ENCODE results near the gene PHACTR1. TPM values are rescaled to one million over a fixed set of nuclear protein-coding genes. Genes with fewer than 3 reads are reported as not detected.

PHACTR1 gene
- polyA plus RNA-seq, 3 donors: 6.1 to 26.9 (median 7.6) TPM

DNA sequence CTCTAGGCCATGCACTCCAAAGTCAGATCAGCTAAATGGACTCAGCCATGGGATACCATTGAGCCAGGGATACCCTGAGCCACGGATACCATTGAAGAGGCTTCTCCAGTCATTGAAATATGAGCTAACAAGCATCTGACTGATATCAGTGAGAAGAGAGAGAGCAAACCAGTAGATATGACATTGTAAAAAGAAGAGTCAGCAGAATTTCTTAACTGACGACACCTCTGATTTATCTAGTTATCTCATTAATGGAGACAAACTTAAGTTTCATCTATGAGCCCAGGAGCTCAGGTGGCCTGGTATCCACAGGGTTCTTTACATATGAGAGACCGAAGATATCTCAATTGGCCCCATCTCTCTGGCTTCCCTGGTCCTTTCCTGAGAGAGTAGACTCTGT, 471.1 kb downstream of the PHACTR1 start:
- Mint-ChIP-seq H3K27ac (peak overlapping the region in 1 of 7 donors; percentile 7), H3K9me3 (no peaks in the 10 kb centered on the region), H3K4me3 (no peak overlapping the region), H3K4me1 (peaks cover 3% of the 10 kb centered on the region), H3K36me3 (no peaks in the 10 kb centered on the region), H3K27me3 (ENCODE audit: low read depth in 3 of 3) (peaks cover 0 to 2% (median 0%) of the 10 kb centered on the region in 3 donors)
- no CpG with 5 or more reads among the region's 3 CpGs for WGBS (ENCODE audit: insufficient coverage)
- Histone ChIP-seq H3K4me1 (ENCODE audit: control insufficient read depth in 1 of 2, insufficient read depth in 2 of 2, low read length in 2 of 2) (no peaks in the 10 kb centered on the region), H2AFZ (ENCODE audit: insufficient read depth, low read depth, low read length, poor library complexity, severe bottlenecking) (no peak overlapping the region), H3K36me3 (replicated peaks in 1 of 2; ENCODE audit: control insufficient read depth in 1 of 2, insufficient read depth in 2 of 2, low read length in 2 of 2) (no peaks in the 10 kb centered on the region), H3K79me2 (ENCODE audit: insufficient read depth, low read length) (no peaks in the 10 kb centered on the region), H3K27me3 (ENCODE audit: control insufficient read depth in 2 of 2, insufficient read depth in 2 of 2, low read length in 2 of 2) (no peaks in the 10 kb centered on the region), H3K9me3 (replicated peaks in 1 of 2; ENCODE audit: control insufficient read depth in 1 of 2, insufficient read depth in 1 of 2, low read length in 2 of 2) (no peaks in the 10 kb centered on the region), H3K27ac (ENCODE audit: low read depth in 1 of 2, low read length in 2 of 2) (no peak overlapping the region), H3K4me3 (replicated peaks in 1 of 3; ENCODE audit: low read depth in 2 of 3, low read length in 3 of 3) (no peak overlapping the region), H3K4me2 (replicated peaks; ENCODE audit: extremely low read depth, low read length, poor library complexity, severe bottlenecking) (no peak overlapping the region), H4K20me1 (ENCODE audit: insufficient read depth, low read length) (no peaks in the 10 kb centered on the region), H3K9ac (ENCODE audit: insufficient read depth, low read length, poor library complexity, severe bottlenecking) (no peak overlapping the region)
- TF ChIP-seq, protein P1, sequence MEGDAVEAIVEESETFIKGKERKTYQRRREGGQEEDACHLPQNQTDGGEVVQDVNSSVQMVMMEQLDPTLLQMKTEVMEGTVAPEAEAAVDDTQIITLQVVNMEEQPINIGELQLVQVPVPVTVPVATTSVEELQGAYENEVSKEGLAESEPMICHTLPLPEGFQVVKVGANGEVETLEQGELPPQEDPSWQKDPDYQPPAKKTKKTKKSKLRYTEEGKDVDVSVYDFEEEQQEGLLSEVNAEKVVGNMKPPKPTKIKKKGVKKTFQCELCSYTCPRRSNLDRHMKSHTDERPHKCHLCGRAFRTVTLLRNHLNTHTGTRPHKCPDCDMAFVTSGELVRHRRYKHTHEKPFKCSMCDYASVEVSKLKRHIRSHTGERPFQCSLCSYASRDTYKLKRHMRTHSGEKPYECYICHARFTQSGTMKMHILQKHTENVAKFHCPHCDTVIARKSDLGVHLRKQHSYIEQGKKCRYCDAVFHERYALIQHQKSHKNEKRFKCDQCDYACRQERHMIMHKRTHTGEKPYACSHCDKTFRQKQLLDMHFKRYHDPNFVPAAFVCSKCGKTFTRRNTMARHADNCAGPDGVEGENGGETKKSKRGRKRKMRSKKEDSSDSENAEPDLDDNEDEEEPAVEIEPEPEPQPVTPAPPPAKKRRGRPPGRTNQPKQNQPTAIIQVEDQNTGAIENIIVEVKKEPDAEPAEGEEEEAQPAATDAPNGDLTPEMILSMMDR (IDR thresholded peaks at IDR 0.05): no peak
- DNase-seq: no peak
- intact Hi-C loops (cut with micrococcal nuclease): no loop called here

DNA sequence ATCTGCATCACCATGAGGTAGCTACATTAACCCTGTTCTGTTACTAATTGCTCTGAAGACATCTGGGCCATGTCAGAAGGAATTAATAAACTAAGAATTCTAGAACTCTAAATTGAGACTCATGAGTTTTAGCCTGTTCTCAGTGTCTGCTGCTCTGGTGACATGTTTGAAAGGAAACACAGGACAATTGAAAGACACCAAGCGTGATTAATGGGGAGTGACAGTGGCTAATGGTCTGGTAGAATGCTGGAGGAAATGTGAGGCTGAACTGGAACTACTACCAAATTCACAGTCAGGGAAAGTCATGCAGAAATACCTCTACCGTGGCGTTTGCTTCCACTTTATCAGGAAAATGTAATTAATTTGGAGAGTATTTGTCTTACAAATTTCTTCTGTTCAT, 471.7 kb downstream of the PHACTR1 start:
- H3K27me3 Mint-ChIP-seq (ENCODE audit: low read depth in 3 of 3): peaks cover 0 to 2% (median 0%) of the 10 kb centered on the region in 3 donors
- H3K9me3 ChIP-seq (replicated peaks in 1 of 2; ENCODE audit: control insufficient read depth in 1 of 2, insufficient read depth in 1 of 2, low read length in 2 of 2): no peaks in the 10 kb centered on the region
- H3K9me3 Mint-ChIP-seq: no peaks in the 10 kb centered on the region
- no peak overlapping the region for H3K4me3 Mint-ChIP-seq
- H3K27me3 ChIP-seq (ENCODE audit: control insufficient read depth in 2 of 2, insufficient read depth in 2 of 2, low read length in 2 of 2): no peaks in the 10 kb centered on the region
- H3K36me3 Mint-ChIP-seq: no peaks in the 10 kb centered on the region
- TF ChIP-seq, protein P1 (IDR thresholded peaks at IDR 0.05): no peak
- peaks cover 3% of the 10 kb centered on the region for H3K4me1 Mint-ChIP-seq
- intact Hi-C loops (cut with micrococcal nuclease): no loop called here
- no peak overlapping the region for H3K27ac ChIP-seq (ENCODE audit: low read depth in 1 of 2, low read length in 2 of 2)
- no peak overlapping the region for H3K4me2 ChIP-seq (replicated peaks; ENCODE audit: extremely low read depth, low read length, poor library complexity, severe bottlenecking)
- no peaks in the 10 kb centered on the region for H3K36me3 ChIP-seq (replicated peaks in 1 of 2; ENCODE audit: control insufficient read depth in 1 of 2, insufficient read depth in 2 of 2, low read length in 2 of 2)
- H3K4me3 ChIP-seq (replicated peaks in 1 of 3; ENCODE audit: low read depth in 2 of 3, low read length in 3 of 3): no peak overlapping the region
- no peak overlapping the region for H3K27ac Mint-ChIP-seq
- H3K79me2 ChIP-seq (ENCODE audit: insufficient read depth, low read length): no peaks in the 10 kb centered on the region
- WGBS (ENCODE audit: insufficient coverage): 100% methylated on average over 1 of the region's 3 CpGs
- no peaks in the 10 kb centered on the region for H3K4me1 ChIP-seq (ENCODE audit: control insufficient read depth in 1 of 2, insufficient read depth in 2 of 2, low read length in 2 of 2)
- DNase-seq: no peak
- no peaks in the 10 kb centered on the region for H4K20me1 ChIP-seq (ENCODE audit: insufficient read depth, low read length)
- H3K9ac ChIP-seq (ENCODE audit: insufficient read depth, low read length, poor library complexity, severe bottlenecking): no peak overlapping the region
- H2AFZ ChIP-seq (ENCODE audit: insufficient read depth, low read depth, low read length, poor library complexity, severe bottlenecking): no peak overlapping the region

Data from CD14-positive monocyte (primary cell).